Small intestine (tissue), 7 donors: Measurements from ENCODE around the gene EFNB2. TPM values are rescaled to one million over a fixed set of nuclear protein-coding genes. Genes with fewer than 3 reads are reported as not detected.

Experiments used
- DNase-seq, 2 donors: peaks; one replicate each; pipeline versions ENCODE4 v3.0.0 to v3.0.0-alpha.2; 2013
- FAIRE-seq: peaks from 2 replicates; lab custom pipeline; 2012; peaks lifted over from hg19 to GRCh38; lab: Jason Lieb, UNC
- H3K27ac ChIP-seq, 3 donors: one replicate each; pipeline ENCODE4 v1.5.1; 2013; ENCODE audit warnings: low read length in 2 of 3, mild to moderate bottlenecking in 2 of 3, control low read depth in 1 of 3, inconsistent platforms in 1 of 3, low read depth in 1 of 3, moderate library complexity in 1 of 3
- H3K27me3 ChIP-seq, 3 donors: one replicate each; pipeline ENCODE4 v1.6.1; 2013; ENCODE audit warnings: low read length in 3 of 3, inconsistent platforms in 1 of 3; ENCODE audit not compliant: control insufficient read depth in 3 of 3, insufficient read depth in 3 of 3
- H3K36me3 ChIP-seq, 3 donors: one replicate each; pipeline ENCODE4 v1.6.1; 2013; ENCODE audit warnings: low read length in 3 of 3, inconsistent platforms in 1 of 3, low read depth in 1 of 3, mild to moderate bottlenecking in 1 of 3, moderate library complexity in 1 of 3; ENCODE audit not compliant: control insufficient read depth in 3 of 3, insufficient read depth in 2 of 3
- H3K4me1 ChIP-seq, 3 donors: one replicate each; pipeline ENCODE4 v1.6.1; 2013; ENCODE audit warnings: low read length in 2 of 3, inconsistent platforms in 1 of 3, low read depth in 1 of 3, mild to moderate bottlenecking in 1 of 3, moderate library complexity in 1 of 3; ENCODE audit not compliant: control insufficient read depth in 3 of 3, insufficient read depth in 2 of 3
- H3K4me3 ChIP-seq, 3 donors: one replicate each; pipeline ENCODE4 v1.5.1; 2013; ENCODE audit warnings: low read length in 3 of 3, control low read depth in 1 of 3, inconsistent platforms in 1 of 3, low read depth in 1 of 3, mild to moderate bottlenecking in 1 of 3, moderate library complexity in 1 of 3
- H3K9me3 ChIP-seq, 2 donors: one replicate each; pipeline ENCODE4 v1.6.1; 2013; ENCODE audit warnings: low read depth in 1 of 2, low read length in 1 of 2; ENCODE audit not compliant: control insufficient read depth in 2 of 2, insufficient read depth in 1 of 2
- WGBS, 3 donors: extraction: QIAGEN DNeasy Blood & Tissue Kit; methylation state at CpG; one replicate each; pipeline ENCODE4 v1.1.7; 2013; 5-methylcytosine and 5-hydroxymethylcytosine counted together
- polyA plus RNA-seq, 4 donors: library from polyadenylated mRNA; stranded (reverse) in 3 of 4; unstranded in 1 of 4; fragments of 200-250 nt in 3 of 4; fragments of 120-200 nt in 1 of 4; gene quantifications; one replicate each; pipeline versions ENCODE4 v1.2.1 to v1.2.3, GENCODE V29; 2013
- donor health status: healthy with polysubstance abuse.
- donor health status: control.
- donor health status: control.
- donor health status: Bipolar disorder and iron deficiency.
- donor health status: healthy.

The EFNB2 gene
- polyA plus RNA-seq, 4 donors = 10.8 to 33.0 (median 19.2) TPM

GRCh38 chr13:106498158-106498557 is 37.3 kb downstream of the EFNB2 start:
- Histone ChIP-seq H3K36me3 (peaks cover 0 to 8% (median 3%) of the 10 kb centered on the region in 3 donors), H3K27me3 (no peaks in the 10 kb centered on the region), H3K27ac (no peak overlapping the region), H3K4me3 (no peak overlapping the region), H3K9me3 (no peaks in the 10 kb centered on the region), H3K4me1 (peaks cover 5 to 36% (median 6%) of the 10 kb centered on the region in 3 donors)
- DNase-seq (no peak), FAIRE-seq (no peak)
- WGBS, 3 donors = 57 to 76% (median 71%) methylated on average over 3 of the region's 3 CpGs

- H3K36me3 ChIP-seq = peaks cover 0 to 19% (median 3%) of the 10 kb centered on the region in 3 donors
- no peaks in the 10 kb centered on the region for H3K9me3 ChIP-seq
- DNase-seq = no peak
- 9 to 38% (median 23%) methylated on average over 1 of the region's 1 CpG for WGBS, 3 donors
- peaks cover 5 to 46% (median 6%) of the 10 kb centered on the region in 3 donors for H3K4me1 ChIP-seq
- H3K27me3 ChIP-seq = no peaks in the 10 kb centered on the region
- FAIRE-seq = no peak
- H3K27ac ChIP-seq = peak overlapping the region in 1 of 3 donors; percentile 72
- H3K4me3 ChIP-seq = no peak overlapping the region
Measured at GRCh38 chr13:106497079-106497478, 38.4 kb downstream of the EFNB2 start.

- WGBS, 3 donors = 37 to 46% (median 40%) methylated on average over 6 of the region's 6 CpGs
- Histone ChIP-seq H3K9me3 (no peaks in the 10 kb centered on the region), H3K27me3 (no peaks in the 10 kb centered on the region), H3K36me3 (peaks cover 2 to 25% (median 3%) of the 10 kb centered on the region in 3 donors), H3K27ac (peak overlapping the region; percentile 20 to 72 (median 48)), H3K4me3 (no peak overlapping the region), H3K4me1 (peaks cover 5 to 53% (median 6%) of the 10 kb centered on the region in 3 donors)
- DNase-seq (peak; percentile 30 to 39), FAIRE-seq (no peak)
Measured at GRCh38 chr13:106496072-106496997, 39.1 kb downstream of the EFNB2 start.

- peaks cover 5 to 54% (median 6%) of the 10 kb centered on the region in 3 donors for H3K4me1 ChIP-seq
- 82 to 88% (median 88%) methylated on average over 3 of the region's 3 CpGs for WGBS, 3 donors
- DNase-seq = no peak
Measured at GRCh38 chr13:106494936-106495335, 40.5 kb downstream of the EFNB2 start.

GRCh38 chr13:106494506-106494905 is 41.0 kb downstream of the EFNB2 start:
- Histone ChIP-seq H3K27me3 (no peaks in the 10 kb centered on the region), H3K27ac (peak overlapping the region in 1 of 3 donors; percentile 73), H3K4me3 (no peak overlapping the region), H3K9me3 (no peaks in the 10 kb centered on the region), H3K4me1 (peaks cover 3 to 52% (median 5%) of the 10 kb centered on the region in 3 donors), H3K36me3 (peaks cover 3 to 27% (median 4%) of the 10 kb centered on the region in 3 donors)
- FAIRE-seq = no peak
- peak; percentile 42 to 70 for DNase-seq

More at GRCh38 chr13:106494936-106495335, 40.5 kb downstream of the EFNB2 start:
- FAIRE-seq = no peak
- no peaks in the 10 kb centered on the region for H3K27me3 ChIP-seq
- H3K27ac ChIP-seq = peak overlapping the region in 1 of 3 donors; percentile 13
- no peak overlapping the region for H3K4me3 ChIP-seq
- peaks cover 3 to 27% (median 4%) of the 10 kb centered on the region in 3 donors for H3K36me3 ChIP-seq
- H3K9me3 ChIP-seq = no peaks in the 10 kb centered on the region

- Histone ChIP-seq H3K4me1 (peaks cover 0 to 58% (median 5%) of the 10 kb centered on the region in 3 donors), H3K36me3 (peaks cover 3 to 27% (median 4%) of the 10 kb centered on the region in 3 donors), H3K27me3 (no peaks in the 10 kb centered on the region), H3K9me3 (no peaks in the 10 kb centered on the region), H3K4me3 (no peak overlapping the region), H3K27ac (peak overlapping the region in 1 of 3 donors; percentile 73)
- peak in 1 of 2 donors; percentile 83 for DNase-seq
- FAIRE-seq = no peak
- WGBS, 3 donors = 59 to 77% (median 67%) methylated on average over 17 of the region's 17 CpGs
Measured at GRCh38 chr13:106493533-106494220, 41.8 kb downstream of the EFNB2 start.

- Histone ChIP-seq H3K4me3 (no peak overlapping the region), H3K36me3 (peaks cover 3 to 27% (median 4%) of the 10 kb centered on the region in 3 donors), H3K27me3 (no peaks in the 10 kb centered on the region), H3K27ac (peak overlapping the region in 1 of 3 donors; percentile 73), H3K9me3 (no peaks in the 10 kb centered on the region), H3K4me1 (peaks cover 2 to 65% (median 5%) of the 10 kb centered on the region in 3 donors)
- DNase-seq (no peak), FAIRE-seq (no peak)
- WGBS, 3 donors = 92 to 96% (median 94%) methylated on average over 54 of the region's 54 CpGs
Measured at GRCh38 chr13:106492588-106493475, 42.6 kb downstream of the EFNB2 start.
